PC-9 (cell line): ENCODE measurements around the gene VASP.

Experiments
- CTCF ChIP-seq: fragments of 200-600 bp; sonication (generic); conservative IDR thresholded peaks from 2 replicates; pipeline ENCODE4 v1.6.1; 2017; ENCODE audit warnings: mixed run types, antibody characterized with exemption, mild to moderate bottlenecking, moderate library complexity
- EZH2 ChIP-seq: fragments of 200-600 bp; sonication (generic); IDR thresholded peaks from 2 replicates; pipeline ENCODE4 v1.8.0; 2017; ENCODE audit warnings: antibody characterized with exemption, low read depth

- TF ChIP-seq EZH2 (no peak), CTCF (no peak)
Measured at GRCh38 chr19:45554481-45554880, 47.2 kb downstream of the VASP start.
